Stimulated activated CD4-positive, alpha-beta T cell treated with anti-CD3 and anti-CD28 coated beads, Interleukin-1b, Interleukin-23, amount 100 ng/mL, for 24 hours (primary cell): ENCODE measurements around the gene SDK1.

ENCODE experiments used
- DNase-seq, 4 experiments: peaks; one replicate each; pipeline ENCODE4 v3.0.0-alpha.2; 2020; ENCODE audit warnings: low read depth in 4 of 4, low spot score in 1 of 4

SDK1 gene

DNA sequence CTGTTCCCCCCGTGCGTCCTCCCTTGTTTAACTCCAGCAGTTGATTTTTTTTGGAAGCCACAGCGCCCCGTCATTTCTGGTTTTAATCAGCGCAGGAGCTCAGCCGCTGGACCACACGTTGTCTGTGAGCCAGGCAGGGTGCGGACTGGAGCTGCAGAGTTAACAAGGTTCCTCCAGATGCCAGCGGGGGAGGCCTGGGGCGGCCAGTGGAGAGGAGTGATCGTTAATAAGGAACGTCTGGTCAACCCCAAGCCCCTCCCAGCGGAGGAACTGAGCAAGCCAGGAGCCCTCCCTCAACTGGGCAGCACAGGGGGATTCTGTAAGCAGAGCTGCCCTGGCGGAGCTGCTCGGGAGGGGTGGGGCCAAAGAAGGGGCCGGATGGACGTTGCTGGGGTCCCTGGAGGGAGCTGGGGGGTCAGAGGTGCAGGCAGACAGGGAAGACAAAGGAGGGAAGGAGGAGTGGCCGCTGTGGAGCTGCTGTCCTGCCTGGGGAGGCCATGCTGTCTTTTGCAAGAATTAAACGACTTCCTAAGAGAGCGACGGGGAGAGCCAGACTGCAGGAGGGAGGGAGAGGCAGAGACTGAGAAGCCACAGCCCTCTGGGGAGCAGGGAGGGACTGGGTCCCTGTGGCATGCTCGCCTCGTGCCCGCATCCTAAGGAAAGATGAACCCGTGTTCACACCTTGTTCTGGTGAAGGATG is 843.9 kb downstream of the SDK1 start:
- no peak for DNase-seq

DNA sequence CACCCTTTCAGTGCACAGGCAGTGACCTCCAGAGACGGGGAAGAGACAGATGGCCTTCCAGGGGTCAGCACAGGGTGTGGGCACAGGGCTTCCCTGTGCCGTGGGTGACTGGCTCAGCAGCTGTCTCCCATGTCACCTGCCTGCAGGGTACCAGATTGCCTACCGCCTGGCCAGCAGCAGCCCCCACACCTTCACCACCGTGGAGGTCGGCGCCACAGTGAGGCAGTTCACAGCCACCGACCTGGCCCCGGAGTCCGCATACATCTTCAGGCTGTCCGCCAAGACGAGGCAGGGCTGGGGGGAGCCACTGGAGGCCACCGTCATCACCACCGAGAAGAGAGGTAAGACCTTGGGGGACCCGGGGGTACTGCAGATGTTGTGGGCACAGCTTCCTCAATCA is 844.5 kb downstream of the SDK1 start:
- DNase-seq: no peak

GRCh38 chr7:4147926-4148620 is 847.0 kb downstream of the SDK1 start:
- no peak for DNase-seq

DNA sequence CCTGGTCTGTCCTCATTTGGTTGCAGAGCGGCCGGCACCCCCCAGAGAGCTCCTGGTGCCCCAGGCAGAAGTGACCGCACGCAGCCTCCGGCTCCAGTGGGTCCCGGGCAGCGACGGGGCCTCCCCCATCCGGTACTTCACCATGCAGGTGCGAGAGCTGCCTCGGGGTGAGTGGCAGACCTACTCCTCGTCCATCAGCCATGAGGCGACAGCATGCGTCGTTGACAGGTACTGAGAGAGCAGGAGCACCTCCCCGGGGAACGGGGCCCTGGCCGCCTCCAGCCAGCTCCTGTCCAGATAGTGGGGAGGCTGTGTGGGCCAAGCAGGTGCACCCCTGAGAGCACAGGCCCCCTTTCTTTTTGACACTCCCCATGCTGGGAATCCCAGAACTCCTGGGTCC is 848.2 kb downstream of the SDK1 start:
- DNase-seq: no peak

- no peak for DNase-seq
Measured at GRCh38 chr7:4149645-4150044, 848.6 kb downstream of the SDK1 start.

DNA sequence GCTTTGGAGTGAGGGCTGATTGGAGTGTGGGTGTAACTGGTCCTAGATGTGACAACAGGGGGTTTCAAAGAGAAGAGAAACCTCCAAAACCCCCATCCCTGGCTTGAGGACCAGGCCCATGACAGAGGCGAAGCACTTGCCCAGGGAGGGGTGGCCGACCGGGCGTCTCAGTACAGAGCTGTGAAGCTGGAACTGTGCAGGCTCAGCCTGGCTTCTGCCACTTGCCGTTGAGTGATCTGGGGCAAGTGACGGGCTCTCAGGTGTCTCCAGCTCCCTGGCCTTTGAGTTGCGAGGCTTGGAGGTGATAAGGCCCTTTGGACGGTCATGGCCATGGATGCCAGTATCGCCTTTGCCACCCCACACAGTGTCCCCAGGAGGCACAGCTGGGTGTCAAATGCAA is 849.7 kb downstream of the SDK1 start:
- DNase-seq: no peak

- DNase-seq: no peak
Measured at GRCh38 chr7:4151524-4151923, 850.5 kb downstream of the SDK1 start.

GRCh38 chr7:4151926-4152549 is 851.0 kb downstream of the SDK1 start:
- no peak for DNase-seq

DNA sequence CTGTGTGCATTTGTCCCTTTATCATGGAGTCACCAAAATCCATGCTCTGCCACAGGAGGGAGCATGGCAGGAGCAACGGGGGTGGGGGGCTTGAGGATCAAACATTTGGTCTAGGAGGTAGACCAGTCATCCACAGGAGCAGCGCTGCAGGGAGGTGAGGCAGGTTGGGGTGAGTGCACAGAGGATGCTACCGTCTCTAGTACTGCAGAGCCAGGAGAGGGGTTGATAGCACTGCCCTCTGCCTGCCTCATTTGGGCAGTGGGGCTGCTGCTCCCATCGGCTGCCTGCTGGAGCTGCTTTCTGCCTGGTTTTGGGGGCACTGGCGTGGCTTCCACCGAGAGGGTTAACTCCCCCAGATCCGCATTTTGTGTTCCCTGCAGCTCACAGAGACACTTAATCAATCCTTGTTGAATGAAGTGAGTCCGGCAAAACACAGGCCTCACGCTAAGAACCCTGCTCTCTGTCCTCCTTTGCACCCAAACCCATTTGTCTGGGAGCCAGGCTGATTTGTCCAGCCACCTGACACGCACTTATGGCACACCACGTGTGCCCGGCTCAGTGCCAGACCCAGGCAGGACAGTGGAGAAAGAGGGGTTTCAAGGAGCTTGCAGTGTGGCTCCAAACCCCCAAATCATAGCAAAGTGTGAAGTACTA is 854.0 kb downstream of the SDK1 start:
- DNase-seq: no peak

GRCh38 chr7:4156190-4156589 is 855.1 kb downstream of the SDK1 start:
- no peak for DNase-seq

DNA sequence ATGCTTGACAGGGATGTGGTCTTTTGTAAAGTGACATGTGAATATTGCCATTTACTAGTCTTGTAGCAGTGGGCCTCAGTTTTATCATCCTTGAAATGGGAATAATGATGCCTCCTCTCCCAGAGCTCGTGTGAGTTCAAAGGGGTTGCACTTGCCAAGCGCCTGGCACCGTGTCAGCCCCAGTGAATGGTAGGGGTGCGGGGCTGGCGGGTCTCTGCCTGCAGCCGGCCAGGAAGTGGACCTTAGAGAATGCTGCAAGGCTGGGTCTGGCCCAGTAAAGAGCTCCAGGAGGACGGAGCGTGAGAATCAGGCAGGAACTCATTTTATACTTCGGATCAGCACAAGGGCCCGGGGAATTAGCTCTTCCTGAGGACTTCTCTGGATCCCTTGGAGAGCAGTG is 856.6 kb downstream of the SDK1 start:
- DNase-seq: no peak

- DNase-seq: no peak
Measured at GRCh38 chr7:4158441-4159153, 857.5 kb downstream of the SDK1 start.

- DNase-seq: no peak
Measured at GRCh38 chr7:4159154-4159501, 858.1 kb downstream of the SDK1 start.

DNA sequence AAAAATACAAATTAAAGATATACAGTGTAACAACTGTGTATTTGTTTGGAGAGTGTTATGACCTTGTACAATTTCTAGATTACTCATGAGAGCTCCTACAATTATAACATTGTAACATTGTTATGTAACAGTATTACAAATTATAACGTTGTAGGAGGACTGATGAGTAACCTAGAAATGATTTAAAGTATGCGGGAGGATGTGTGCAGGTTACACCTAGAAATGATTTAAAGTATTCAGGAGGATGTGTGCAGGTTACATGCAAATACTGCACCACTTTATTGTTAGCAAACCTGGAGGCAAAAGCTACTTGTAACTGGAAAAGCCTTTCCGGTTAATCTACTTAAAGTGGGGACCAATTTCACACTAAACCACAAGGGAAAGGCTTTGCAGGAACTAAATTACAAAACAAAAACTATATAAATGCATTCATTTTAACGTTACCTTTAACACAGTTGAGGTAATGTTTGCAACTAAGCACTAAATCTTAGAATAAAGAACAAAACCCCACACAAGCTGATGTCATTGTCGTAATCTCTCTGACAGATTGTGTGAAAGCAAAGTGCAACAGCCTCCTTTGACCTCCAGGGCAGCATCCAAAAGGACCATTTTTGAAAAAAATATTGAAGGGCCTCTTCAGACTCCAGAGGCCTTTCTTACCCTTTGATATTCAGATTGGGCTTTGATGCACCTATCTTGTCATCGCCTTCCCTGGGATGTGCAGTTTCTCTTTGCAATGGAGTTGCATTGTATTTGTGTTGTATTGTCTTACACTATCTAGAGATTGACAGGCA is 858.9 kb downstream of the SDK1 start:
- DNase-seq: no peak

DNA sequence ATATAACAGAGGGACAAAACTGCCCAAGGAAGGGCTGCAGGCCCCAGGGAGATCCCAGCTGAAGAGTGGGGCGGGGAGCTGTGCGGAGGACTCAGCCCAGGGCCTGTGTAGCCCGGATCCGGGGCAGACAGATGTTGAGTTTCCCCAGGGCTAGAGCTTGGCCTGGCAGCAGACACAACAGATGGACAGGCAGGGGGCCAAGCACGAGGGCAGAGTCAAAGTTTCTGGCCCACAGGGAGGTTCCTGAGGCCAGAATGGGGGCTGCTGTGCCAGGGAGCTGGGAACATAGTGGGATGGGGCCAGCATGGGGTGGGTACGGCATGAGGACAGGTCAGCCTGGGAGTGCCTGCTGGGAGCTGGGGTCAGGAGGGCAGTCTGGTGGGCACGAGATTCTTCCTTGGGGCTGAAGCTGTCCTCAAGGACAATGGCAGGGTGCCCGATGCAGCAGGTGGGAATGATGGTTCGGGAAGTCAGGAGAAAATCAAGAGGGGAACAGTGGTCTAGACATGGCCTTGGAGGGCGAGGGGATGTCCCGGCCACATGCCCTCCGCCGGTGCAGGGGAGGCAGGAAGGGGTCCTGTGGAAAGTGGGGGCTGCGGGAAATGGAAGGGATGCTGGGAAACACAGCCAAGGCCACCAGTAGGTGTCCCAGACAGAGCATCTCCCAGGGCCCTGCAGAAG is 862.0 kb downstream of the SDK1 start:
- no peak for DNase-seq

DNA sequence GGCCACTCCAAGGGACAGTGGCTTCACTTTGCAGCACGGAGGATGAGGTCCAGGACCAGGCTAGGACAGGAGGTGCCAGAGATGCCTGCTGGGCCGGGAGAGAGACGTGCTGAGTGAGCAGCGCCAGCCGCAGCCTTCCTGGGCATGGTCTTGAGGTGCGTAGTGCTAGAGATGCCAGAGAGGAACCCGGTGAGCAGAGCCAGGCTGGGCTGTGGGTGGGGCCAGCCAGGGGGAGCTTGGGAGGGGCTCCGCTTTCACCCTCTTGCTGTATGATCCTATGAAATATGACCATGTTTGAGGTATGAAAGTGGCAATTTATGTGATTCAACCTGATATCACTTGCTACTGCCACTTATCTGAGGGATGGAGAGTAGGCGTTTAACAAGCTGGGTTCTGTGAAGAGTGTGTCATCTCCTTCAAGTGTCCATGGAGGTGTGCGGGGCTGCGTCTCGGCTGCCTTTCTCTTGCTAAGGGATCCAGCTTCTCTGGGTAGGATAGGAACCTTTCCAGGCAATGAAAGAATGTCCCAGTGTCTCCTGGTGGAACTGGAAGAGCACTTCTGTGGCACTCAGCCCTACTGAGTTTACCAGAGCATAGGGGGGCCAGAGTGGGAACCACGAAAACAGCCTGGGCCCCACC is 862.6 kb downstream of the SDK1 start:
- no peak for DNase-seq

DNA sequence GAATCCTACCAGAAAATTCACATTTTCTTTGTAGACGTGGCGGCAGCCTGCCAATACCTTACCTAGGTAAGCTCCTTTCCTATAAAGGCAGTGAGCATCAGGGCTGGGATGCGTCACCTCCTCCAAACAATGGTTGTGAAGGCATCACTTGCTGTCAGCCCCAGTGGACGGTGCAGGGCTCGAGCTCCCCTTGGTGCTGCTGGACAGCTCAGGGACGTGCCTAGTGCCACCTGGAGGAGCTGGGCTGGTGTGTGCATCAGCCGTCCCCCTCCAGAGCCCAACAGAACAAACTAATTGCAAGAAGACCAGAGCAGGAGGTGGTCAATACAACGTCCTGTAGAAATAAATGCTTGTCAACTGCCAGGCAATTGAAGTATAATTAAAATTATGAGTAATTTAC is 863.5 kb downstream of the SDK1 start:
- DNase-seq: no peak

DNA sequence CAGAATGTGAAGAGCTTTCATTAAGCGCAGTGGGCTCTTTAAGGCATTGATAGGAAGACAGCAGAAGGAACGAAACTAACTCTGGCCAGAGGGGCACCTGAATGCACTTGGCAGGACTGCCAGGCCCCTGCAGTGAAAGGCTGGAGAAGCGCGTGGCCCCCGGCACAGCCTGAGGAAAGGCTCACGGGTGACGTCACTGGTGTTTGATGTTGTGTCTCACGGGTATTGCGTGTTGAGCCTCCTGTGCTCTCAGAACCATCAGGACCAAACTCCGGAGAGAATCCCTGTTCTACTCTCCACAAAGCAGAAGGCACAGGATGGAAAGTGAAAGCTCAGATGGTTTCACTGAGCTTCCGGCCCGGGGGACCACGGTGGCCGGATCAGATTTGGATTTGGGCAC is 865.3 kb downstream of the SDK1 start:
- DNase-seq: no peak

- DNase-seq: no peak
Measured at GRCh38 chr7:4166807-4167206, 865.8 kb downstream of the SDK1 start.
